Keratinocyte (primary cell): Measurements from ENCODE around the gene ADAMTSL3. TPM values are rescaled to one million over a fixed set of nuclear protein-coding genes. Genes with fewer than 3 reads are reported as not detected.

Experiments
- DNase-seq: peaks from one replicate; pipeline ENCODE4 v3.0.0-alpha.2; 2011; ENCODE audit warnings: low read depth, missing footprints, low spot score
- FAIRE-seq: peaks from 2 replicates; lab custom pipeline; 2011; peaks lifted over from hg19 to GRCh38; lab: Jason Lieb, UNC
- H2AFZ ChIP-seq: 2 replicates; pipeline ENCODE4 v1.6.0; 2012; ENCODE audit warnings: low read length, control low read depth, inconsistent platforms; ENCODE audit not compliant: control insufficient read depth
- H3K27ac ChIP-seq: 2 replicates; pipeline ENCODE4 v1.5.1; 2011; ENCODE audit warnings: low read length; ENCODE audit not compliant: control insufficient read depth, insufficient read depth
- H3K27me3 ChIP-seq: 3 replicates; pipeline ENCODE4 v1.6.0; 2011; ENCODE audit warnings: low read length; ENCODE audit not compliant: control insufficient read depth, insufficient read depth; ENCODE audit errors: extremely low read depth
- H3K36me3 ChIP-seq, 2 experiments: 2 replicates in 1 of 2; 3 replicates in 1 of 2; pipeline ENCODE4 v1.5.1; 2011; ENCODE audit warnings: low read length in 2 of 2, mild to moderate bottlenecking in 1 of 2; ENCODE audit not compliant: control insufficient read depth in 2 of 2, insufficient read depth in 2 of 2; ENCODE audit errors: extremely low read depth in 1 of 2
- H3K4me1 ChIP-seq: 3 replicates; pipeline ENCODE4 v1.5.1; 2011; ENCODE audit warnings: low read length; ENCODE audit not compliant: control insufficient read depth, insufficient read depth; ENCODE audit errors: extremely low read depth
- H3K4me2 ChIP-seq: 3 replicates; pipeline ENCODE4 v1.6.0; 2011; ENCODE audit warnings: low read depth, low read length; ENCODE audit not compliant: control insufficient read depth, insufficient read depth; ENCODE audit errors: extremely low read depth
- H3K4me3 ChIP-seq, 3 experiments: fragments of 200-600 bp in 1 of 3; sonication (generic) in 1 of 3; 2 replicates in 2 of 3; 3 replicates in 1 of 3; pipeline ENCODE4 v1.5.1; 2011 to 2016; ENCODE audit warnings: low read length in 3 of 3, mild to moderate bottlenecking in 3 of 3, control low read depth in 2 of 3, inconsistent platforms in 1 of 3, low read depth in 1 of 3, mixed read lengths in 1 of 3, mixed run types in 1 of 3, moderate library complexity in 1 of 3; ENCODE audit not compliant: control insufficient read depth in 2 of 3, insufficient read depth in 2 of 3; ENCODE audit errors: extremely low read depth in 1 of 3
- H3K79me2 ChIP-seq: 2 replicates; pipeline ENCODE4 v1.6.0; 2012; ENCODE audit warnings: low read length; ENCODE audit not compliant: control insufficient read depth, insufficient read depth
- H3K9ac ChIP-seq: 3 replicates; pipeline ENCODE4 v1.6.0; 2011; ENCODE audit warnings: low read length; ENCODE audit not compliant: control insufficient read depth, insufficient read depth; ENCODE audit errors: extremely low read depth
- H3K9me1 ChIP-seq: 3 replicates; pipeline ENCODE4 v1.6.0; 2011; ENCODE audit warnings: low read length; ENCODE audit not compliant: control insufficient read depth, insufficient read depth; ENCODE audit errors: extremely low read depth
- H3K9me3 ChIP-seq: 2 replicates; pipeline ENCODE4 v1.5.1; 2012; ENCODE audit warnings: low read depth, low read length; ENCODE audit not compliant: control insufficient read depth
- H4K20me1 ChIP-seq: 3 replicates; pipeline ENCODE4 v1.6.0; 2011; ENCODE audit warnings: low read length; ENCODE audit not compliant: control insufficient read depth, insufficient read depth; ENCODE audit errors: extremely low read depth
- CTCF ChIP-seq, 3 experiments: IDR thresholded peaks in 1 of 3; conservative IDR thresholded peaks in 1 of 3; optimal IDR thresholded peaks in 1 of 3; 2 replicates in 2 of 3; 3 replicates in 1 of 3; pipeline versions ENCODE3 to v1.5.1; 2011; ENCODE audit warnings: low read length in 3 of 3, mild to moderate bottlenecking in 3 of 3, moderate library complexity in 2 of 3, control low read depth in 1 of 3, inconsistent platforms in 1 of 3; ENCODE audit not compliant: insufficient read depth in 2 of 3; ENCODE audit errors: extremely low read depth in 1 of 3
- EZH2 ChIP-seq: IDR thresholded peaks from one replicate; pipeline ENCODE4 v1.6.1; 2012; ENCODE audit warnings: inconsistent platforms, mild to moderate bottlenecking, low read length, moderate library complexity
- dilution Hi-C: fragments of 300-500 bp; cut with MboI; formaldehyde crosslinking; loops from one replicate; pipeline ENCODE4 v1.7.0; 2020; ENCODE audit warnings: low sequenced_read_pairs; ENCODE audit not compliant: extremely low pct_ligation_motif_present
- polyA plus RNA-seq, 5 experiments: library from polyadenylated mRNA; depleted of rRNA in 3 of 5; stranded (reverse) in 3 of 5; stranded (forward) in 1 of 5; unstranded in 1 of 5; fragments of >200 nt; gene quantifications; 1 replicate in 1 of 5; 2 replicates in 3 of 5; 3 replicates in 1 of 5; pipeline versions ENCODE4 v1.2.1 to v1.2.3, GENCODE V29; 2011 to 2012; ENCODE audit warnings: missing spikeins in 2 of 5, low read depth in 1 of 5, low replicate concordance in 1 of 5

ADAMTSL3 gene
- polyA plus RNA-seq, 1 donor (not counting 4 experiments of a cell fraction or from before 2014, with no cell fraction given): 0.01 TPM

GRCh38 chr15:83838763-83839162, 184.8 kb downstream of the ADAMTSL3 start:
- FAIRE-seq: no peak
- H3K36me3 ChIP-seq: no peaks in the 10 kb centered on the region
- TF ChIP-seq EZH2 (no peak), CTCF (optimal IDR thresholded peaks at IDR 0.05 in 1 of 3, IDR thresholded peaks at IDR 0.05 in 1 of 3, conservative IDR thresholded peaks at IDR 0.05 in 1 of 3; ENCODE audit: extremely low read depth in 1 of 3, insufficient read depth in 2 of 3, low read length in 3 of 3) (no peak)

GRCh38 chr15:83842281-83842680, 188.4 kb downstream of the ADAMTSL3 start:
- no peak for TF ChIP-seq CTCF (optimal IDR thresholded peaks at IDR 0.05 in 1 of 3, IDR thresholded peaks at IDR 0.05 in 1 of 3, conservative IDR thresholded peaks at IDR 0.05 in 1 of 3; ENCODE audit: extremely low read depth in 1 of 3, insufficient read depth in 2 of 3, low read length in 3 of 3)

More at GRCh38 chr15:83838763-83839162, 184.8 kb downstream of the ADAMTSL3 start:
- dilution Hi-C loops: no loop called here
- H4K20me1 ChIP-seq: no peaks in the 10 kb centered on the region
- H3K9me3 ChIP-seq: no peaks in the 10 kb centered on the region
- no peak for DNase-seq
- no peak overlapping the region for H3K4me3 ChIP-seq
- peaks cover 3% of the 10 kb centered on the region for H3K4me1 ChIP-seq
- H3K4me2 ChIP-seq: no peak overlapping the region
- H2AFZ ChIP-seq: no peak overlapping the region
- H3K79me2 ChIP-seq: no peaks in the 10 kb centered on the region
- H3K9ac ChIP-seq: no peak overlapping the region
- no peaks in the 10 kb centered on the region for H3K27me3 ChIP-seq
- H3K27ac ChIP-seq: no peak overlapping the region
- no peaks in the 10 kb centered on the region for H3K9me1 ChIP-seq

More at GRCh38 chr15:83842281-83842680, 188.4 kb downstream of the ADAMTSL3 start:
- dilution Hi-C loops: no loop called here
- Histone ChIP-seq H3K27me3 (no peaks in the 10 kb centered on the region), H3K4me1 (peaks cover 3% of the 10 kb centered on the region), H3K79me2 (no peaks in the 10 kb centered on the region), H2AFZ (no peak overlapping the region), H3K36me3 (no peaks in the 10 kb centered on the region), H3K9ac (no peak overlapping the region), H3K9me3 (no peaks in the 10 kb centered on the region), H4K20me1 (no peaks in the 10 kb centered on the region), H3K27ac (no peak overlapping the region), H3K4me3 (no peak overlapping the region), H3K9me1 (no peaks in the 10 kb centered on the region), H3K4me2 (no peak overlapping the region)
- FAIRE-seq (no peak), DNase-seq (no peak)
